GM18499 (cell line): ENCODE data around the gene TBCC.
"Not testable (repeated sequence)": the region's sequence is repeated elsewhere in the genome, so short reads cannot be mapped to it uniquely, and the experiment has no call there.

Source experiments
- ATAC-seq: cut with Tn5 transposase; IDR thresholded peaks from one replicate; pipeline ENCODE4 v1.9.1; 2021; ENCODE audit warnings: moderate number of reproducible peaks; ENCODE audit not compliant: insufficient read depth, unreplicated experiment

TBCC gene

GRCh38 chr6:42742116-42742894 lies 3.6 kb downstream of the TBCC start:
- no peak for ATAC-seq

GRCh38 chr6:42740725-42741124 lies 5.2 kb downstream of the TBCC start:
- no peak for ATAC-seq

- no peak for ATAC-seq
Observed at GRCh38 chr6:42735976-42736375, 9.9 kb downstream of the TBCC start.

GRCh38 chr6:42733867-42734481 lies 11.9 kb downstream of the TBCC start:
- not testable (repeated sequence) for ATAC-seq

GRCh38 chr6:42729731-42730130 lies 16.2 kb downstream of the TBCC start:
- no peak for ATAC-seq

GRCh38 chr6:42727627-42728026 lies 18.3 kb downstream of the TBCC start:
- no peak for ATAC-seq

- no peak for ATAC-seq
Observed at GRCh38 chr6:42727087-42727611, 18.8 kb downstream of the TBCC start.

GRCh38 chr6:42726485-42727086 lies 19.3 kb downstream of the TBCC start:
- peak; percentile 78 for ATAC-seq

- ATAC-seq: no peak
Observed at GRCh38 chr6:42726026-42726425, 19.9 kb downstream of the TBCC start.

- no peak for ATAC-seq
Observed at GRCh38 chr6:42724825-42725224, 21.1 kb downstream of the TBCC start.

- ATAC-seq: no peak
Observed at GRCh38 chr6:42722497-42722896, 23.4 kb downstream of the TBCC start, which contains the start of gene PRPH2. Gene PRPH2, minus strand, starts transcription at chr6:42722597. Its CDS starts 263 bp downstream, at chr6:42722334.

GRCh38 chr6:42720739-42721138 lies 25.2 kb downstream of the TBCC start:
- no peak for ATAC-seq

GRCh38 chr6:42715871-42716270 lies 30.0 kb downstream of the TBCC start:
- ATAC-seq: no peak

- no peak for ATAC-seq
Observed at GRCh38 chr6:42714098-42714761, 31.7 kb downstream of the TBCC start.

GRCh38 chr6:42711930-42712329 lies 34.0 kb downstream of the TBCC start:
- ATAC-seq: no peak

GRCh38 chr6:42710316-42710715 lies 35.6 kb downstream of the TBCC start:
- ATAC-seq: no peak

- no peak for ATAC-seq
Observed at GRCh38 chr6:42709871-42710270, 36.0 kb downstream of the TBCC start.

- ATAC-seq: no peak
Observed at GRCh38 chr6:42708096-42708495, 37.8 kb downstream of the TBCC start.

- no peak for ATAC-seq
Observed at GRCh38 chr6:42707595-42707994, 38.3 kb downstream of the TBCC start.

- ATAC-seq: no peak
Observed at GRCh38 chr6:42704937-42705374, 40.9 kb downstream of the TBCC start.
